Fibroblast of skin of scalp (primary cell): ENCODE data around the gene RAB38. TPM values are rescaled to one million over a fixed set of nuclear protein-coding genes. Genes with fewer than 3 reads are reported as not detected.

ENCODE experiments used
- DNase-seq: peaks from one replicate; pipeline ENCODE4 v3.0.0-alpha.2; 2013
- polyA plus RNA-seq, 2 experiments: library from polyadenylated mRNA; unstranded; fragments of 120-200 nt; gene quantifications; one replicate each; pipeline ENCODE4 v1.2.1, GENCODE V29; 2013; ENCODE audit not compliant: insufficient read length in 2 of 2

Gene RAB38
- polyA plus RNA-seq (2013, experiment 1 of 2; ENCODE audit: insufficient read length): 0.20 TPM
- 0.32 TPM for polyA plus RNA-seq (2013, experiment 2 of 2; ENCODE audit: insufficient read length)

GRCh38 chr11:88174709-88175568 lies at the start of gene RAB38:
Gene RAB38, minus strand, starts transcription at chr11:88175443. Its CDS starts 59 bp downstream, at chr11:88175384.
- peak; percentile 72 for DNase-seq

DNA sequence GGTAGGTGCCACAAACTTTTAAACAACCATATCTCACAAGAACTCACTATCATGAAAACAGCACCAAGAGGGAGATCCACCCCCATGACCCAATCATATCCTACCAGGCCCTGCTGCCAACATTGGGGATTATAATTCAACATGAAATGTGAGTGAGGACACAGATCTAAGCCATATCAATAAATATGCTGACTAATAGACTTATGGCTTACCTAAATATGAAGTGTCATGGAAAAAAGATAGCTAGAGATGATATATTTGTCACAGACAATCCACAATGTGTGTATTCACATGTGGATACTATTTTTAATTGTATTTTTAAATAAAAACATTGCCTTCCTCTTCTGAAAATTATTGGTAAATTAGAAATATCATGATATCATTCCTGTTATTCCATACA lies 38.2 kb upstream of the RAB38 start:
- no peak for DNase-seq

DNA sequence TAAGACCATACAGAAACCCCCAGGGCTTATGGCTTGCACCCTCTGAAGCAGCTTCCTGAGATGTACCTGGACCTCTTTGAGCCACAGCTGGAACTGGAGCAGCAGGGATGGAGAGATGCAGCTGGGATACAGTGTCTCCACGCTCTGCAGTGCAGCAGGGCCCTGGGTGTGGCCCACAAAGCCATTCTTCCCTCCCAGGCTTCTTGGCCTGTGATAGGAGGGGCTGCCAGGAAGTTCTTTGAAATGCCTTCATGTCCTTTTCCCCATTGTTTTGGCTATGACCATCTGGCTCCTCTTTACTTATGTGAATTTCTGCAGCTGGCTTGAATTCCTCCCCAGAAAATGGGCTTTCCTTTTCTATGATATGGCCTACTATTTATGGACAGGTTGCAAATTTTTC lies 37.1 kb upstream of the RAB38 start:
- DNase-seq: no peak

DNA sequence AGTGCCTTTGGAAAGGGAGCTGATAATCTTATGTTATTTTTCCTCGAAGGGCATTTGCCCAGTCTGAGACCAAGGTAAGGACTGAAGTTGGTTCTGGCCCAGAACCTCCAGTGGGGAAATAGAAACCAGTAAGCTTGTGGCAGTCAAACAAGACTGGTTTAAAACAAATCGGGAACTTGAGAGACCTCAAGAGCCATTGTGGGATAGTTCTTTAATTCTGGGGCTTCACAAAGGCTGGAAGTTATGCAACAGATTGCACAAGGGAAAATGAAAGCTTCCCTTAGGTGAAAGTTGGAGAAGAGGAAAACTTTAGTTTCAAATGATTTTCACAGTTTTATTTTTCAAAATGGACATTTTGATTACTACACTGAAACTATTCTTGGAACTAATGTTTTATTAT lies 33.5 kb upstream of the RAB38 start:
- no peak for DNase-seq

GRCh38 chr11:88206751-88207150 lies 31.5 kb upstream of the RAB38 start:
- peak; percentile 5 for DNase-seq

DNA sequence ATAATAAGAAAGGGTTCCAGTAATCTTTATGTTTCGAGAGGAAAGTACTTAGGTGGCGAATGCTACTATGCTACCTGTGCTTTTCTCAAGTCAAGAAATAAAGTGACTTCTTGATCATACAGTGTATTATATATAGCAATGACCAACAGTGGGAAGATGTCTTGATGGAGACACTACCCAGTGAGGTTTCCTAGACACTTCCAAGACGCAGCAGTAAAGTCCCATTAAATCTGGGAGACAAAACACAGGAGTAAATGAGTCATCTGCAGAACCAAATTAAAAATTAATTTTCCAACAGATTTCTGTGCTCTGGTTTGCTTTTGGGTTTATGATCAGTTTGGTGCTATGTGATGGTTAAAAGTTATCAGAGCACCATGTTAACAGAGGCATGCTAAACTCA lies 29.1 kb upstream of the RAB38 start:
- no peak for DNase-seq

DNA sequence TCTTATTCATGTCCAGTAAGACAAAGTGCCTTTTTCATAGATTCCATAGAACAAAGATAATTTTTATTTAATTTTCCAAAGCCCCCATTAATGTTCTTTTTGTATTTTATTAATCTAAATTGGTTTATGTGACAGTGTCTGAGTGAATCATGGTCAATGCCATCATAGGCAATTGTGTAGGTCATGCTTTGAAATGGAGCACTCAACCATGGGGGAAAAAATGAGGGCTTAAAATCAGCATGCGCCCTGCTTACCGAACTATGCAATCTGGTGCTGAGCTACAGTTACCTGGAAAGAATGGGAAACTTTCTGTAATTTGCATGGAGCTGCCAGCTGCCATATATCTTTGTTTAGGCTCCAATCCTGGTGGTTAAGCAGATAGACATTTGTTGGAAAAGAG lies 28.4 kb upstream of the RAB38 start:
- no peak for DNase-seq

GRCh38 chr11:88202498-88202897 lies 27.3 kb upstream of the RAB38 start:
- DNase-seq: no peak

DNA sequence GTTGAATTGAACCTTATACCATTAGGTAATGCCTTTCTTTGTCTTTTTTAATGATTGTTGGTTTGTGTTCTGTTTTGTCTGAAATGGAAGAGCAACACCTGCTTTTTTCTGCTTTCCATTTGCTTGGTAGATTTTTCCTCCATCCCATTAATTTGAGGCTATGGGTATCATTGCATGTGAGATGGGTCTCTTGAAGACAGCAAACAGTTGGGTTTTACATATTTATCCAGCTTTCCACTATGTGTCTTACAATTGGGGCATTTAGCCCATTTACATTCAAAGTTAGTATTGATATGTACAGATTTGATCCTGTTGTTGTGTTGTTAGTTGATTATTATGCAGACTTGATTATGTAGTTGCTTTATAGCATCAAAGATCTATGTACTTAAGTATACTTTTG lies 21.1 kb upstream of the RAB38 start:
- DNase-seq: no peak

DNA sequence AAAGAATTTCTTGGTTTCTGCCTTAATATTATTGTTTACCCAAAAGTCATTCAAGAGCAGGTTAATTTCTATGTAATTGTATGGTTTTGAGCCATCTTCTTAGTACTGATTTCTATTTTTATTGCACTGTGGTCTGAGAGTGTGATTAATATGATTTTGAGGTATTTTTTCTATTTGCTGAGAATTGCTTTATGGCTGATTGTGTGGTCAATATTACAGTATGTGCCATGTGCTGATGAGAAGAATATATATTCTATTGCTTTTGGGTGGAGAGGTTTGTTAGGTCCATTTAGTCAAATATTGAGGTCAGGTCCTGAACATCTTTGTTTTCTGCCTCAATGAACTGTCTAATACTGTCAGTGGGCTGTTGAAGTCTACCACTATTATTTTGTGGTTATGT lies 20.7 kb upstream of the RAB38 start:
- DNase-seq: no peak

GRCh38 chr11:88194990-88195389 lies 19.7 kb upstream of the RAB38 start:
- no peak for DNase-seq

- no peak for DNase-seq
Observed at GRCh38 chr11:88193278-88193677, 18.0 kb upstream of the RAB38 start.

GRCh38 chr11:88188932-88189253 lies 13.7 kb upstream of the RAB38 start:
- DNase-seq: no peak

- peak; percentile 19 for DNase-seq
Observed at GRCh38 chr11:88188251-88188931, 13.1 kb upstream of the RAB38 start.

- DNase-seq: no peak
Observed at GRCh38 chr11:88183233-88183632, 8.0 kb upstream of the RAB38 start.

DNA sequence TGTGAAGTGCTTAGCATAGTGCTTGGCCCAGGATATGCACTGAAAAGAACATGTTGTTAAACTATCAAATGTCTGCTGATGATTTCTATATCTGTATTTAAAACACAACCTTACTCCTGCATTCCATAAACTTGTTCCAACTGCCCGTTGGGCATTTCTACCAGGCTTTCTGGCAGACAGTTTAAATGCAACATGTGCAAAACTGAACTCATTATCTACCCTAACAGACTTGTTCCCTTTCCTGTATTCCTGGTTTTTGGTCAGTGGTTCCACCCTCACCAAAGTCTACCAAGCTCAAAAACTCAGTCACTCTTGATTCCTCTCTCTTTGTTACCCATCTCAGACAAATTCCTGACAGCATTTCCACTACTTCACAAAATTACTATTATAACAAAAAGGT lies 6.5 kb upstream of the RAB38 start:
- DNase-seq: no peak

DNA sequence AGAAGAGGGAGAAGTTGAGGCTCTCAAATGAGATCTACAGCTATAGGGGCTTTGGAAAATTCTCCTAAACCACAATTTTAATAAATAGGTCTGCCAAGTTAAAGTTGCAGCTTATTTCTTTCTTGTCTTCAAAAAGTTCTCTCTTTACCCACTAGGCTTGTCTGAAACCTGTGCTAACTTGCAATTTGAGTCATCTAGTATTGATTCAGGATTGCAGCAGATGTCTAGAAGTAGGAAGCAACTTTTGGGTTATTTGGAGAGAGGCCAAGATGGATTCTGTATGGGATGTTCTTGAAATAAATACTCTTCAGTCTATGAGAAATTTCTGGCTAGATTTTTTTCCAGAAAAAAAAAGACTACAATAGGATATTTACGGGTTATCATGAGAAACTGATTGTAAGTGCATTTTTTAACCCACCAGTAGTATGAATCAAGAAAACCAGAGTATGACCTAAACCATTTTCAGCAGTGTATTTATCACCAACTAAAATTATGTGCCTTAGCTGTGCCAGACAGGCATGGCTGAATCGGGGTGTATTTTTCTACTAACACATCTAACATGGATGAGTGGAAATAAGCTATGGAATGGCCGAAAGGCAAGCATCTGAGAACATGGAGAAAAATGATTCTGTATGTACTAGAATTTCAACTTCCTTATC lies 4.9 kb upstream of the RAB38 start:
- DNase-seq: no peak

- DNase-seq: no peak
Observed at GRCh38 chr11:88179141-88179540, 3.9 kb upstream of the RAB38 start.

GRCh38 chr11:88178191-88178590 lies 2.9 kb upstream of the RAB38 start:
- DNase-seq: no peak

GRCh38 chr11:88175569-88176075 lies 379 bp upstream of the RAB38 start:
- no peak for DNase-seq

- no peak for DNase-seq
Observed at GRCh38 chr11:88173956-88174355, 1.3 kb downstream of the RAB38 start.

- no peak for DNase-seq
Observed at GRCh38 chr11:88171982-88172381, 3.3 kb downstream of the RAB38 start.

GRCh38 chr11:88170673-88171072 lies 4.6 kb downstream of the RAB38 start:
- DNase-seq: no peak
